Activated naive CD4-positive, alpha-beta T cell treated with anti-CD3 and anti-CD28 coated beads for 36 hours (primary cell): ENCODE measurements around the gene TWF2. TPM values are rescaled to one million over a fixed set of nuclear protein-coding genes. Genes with fewer than 3 reads are reported as not detected.

ENCODE experiments used
- CTCF ChIA-PET: fragments of 350-600 bp; sonication (Branson Sonifier 250); formaldehyde crosslinking; loops from one replicate; lab custom pipeline; 2021; ENCODE audit warnings: antibody characterized with exemption; lab: Charles Lee
- DNase-seq: peaks from one replicate; pipeline ENCODE4 v3.0.0-alpha.2; 2020
- H3K27ac Mint-ChIP-seq: one replicate; pipeline ENCODE4 v1.8.0; 2021; ENCODE audit warnings: mild to moderate bottlenecking, mixed read lengths
- H3K27me3 Mint-ChIP-seq: one replicate; pipeline ENCODE4 v1.8.0; 2021; ENCODE audit warnings: low read depth, mixed read lengths
- H3K36me3 Mint-ChIP-seq: one replicate; pipeline ENCODE4 v1.8.0; 2021; ENCODE audit warnings: low read depth, mixed read lengths
- H3K4me1 Mint-ChIP-seq: one replicate; pipeline ENCODE4 v1.8.0; 2021; ENCODE audit warnings: low read depth, mixed read lengths
- H3K4me3 Mint-ChIP-seq: one replicate; pipeline ENCODE4 v1.8.0; 2021; ENCODE audit warnings: mild to moderate bottlenecking, moderate library complexity, mixed read lengths
- H3K9me3 Mint-ChIP-seq: one replicate; pipeline ENCODE4 v1.8.0; 2021; ENCODE audit warnings: mixed read lengths
- intact Hi-C: fragments of 100-400 bp; cut with micrococcal nuclease; formaldehyde crosslinking; loops from one replicate; pipeline ENCODE4 v1.15.1; 2023
- total RNA-seq, 2 experiments: library from RNA; stranded (reverse); gene quantifications; one replicate each; pipeline ENCODE4 v1.2.3, GENCODE V29; 2021

The TWF2 gene
- total RNA-seq, 2 experiments from 2014 or later: 89.1 to 91.3 TPM

GRCh38 chr3:52228751-52229291 is 10.1 kb downstream of the TWF2 start:
- H3K4me1 Mint-ChIP-seq: peaks cover 47% of the 10 kb centered on the region
- DNase-seq: no peak
- CTCF ChIA-PET: interaction anchor here (0.7 to 5.3 kb wide), 3 partner anchors 7 to 99 kb away, joined by 3 to 76 read pairs (median 4); no protein-coding TSS in a partner anchor
- H3K27ac Mint-ChIP-seq: no peak overlapping the region
- no peaks in the 10 kb centered on the region for H3K9me3 Mint-ChIP-seq
- no peak overlapping the region for H3K4me3 Mint-ChIP-seq
- peaks cover 20% of the 10 kb centered on the region for H3K36me3 Mint-ChIP-seq
- H3K27me3 Mint-ChIP-seq: no peaks in the 10 kb centered on the region
- intact Hi-C loops: loop anchor here (10.0 kb wide), 1 partner anchor 174 kb away; the partner anchor contains the start of gene DUSP7

DNA sequence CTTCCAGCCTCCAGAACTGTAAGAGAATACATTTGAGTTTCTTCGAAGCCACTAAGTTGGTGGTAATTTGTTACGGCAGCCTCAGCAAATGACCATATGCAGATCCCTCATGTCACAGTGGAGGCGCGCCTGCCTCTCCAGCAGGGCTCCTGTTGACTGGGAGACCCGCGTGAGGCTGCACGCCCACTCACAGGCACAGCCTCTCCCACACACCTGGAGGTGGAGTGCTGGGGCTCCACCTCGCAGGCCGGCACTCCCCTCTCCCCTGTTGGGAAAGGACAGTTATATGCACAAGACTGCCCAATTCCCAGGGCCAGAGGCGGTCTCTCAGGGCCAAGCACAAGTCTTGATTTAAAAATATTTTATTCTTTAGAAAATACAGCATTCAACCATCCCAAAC is 10.7 kb downstream of the TWF2 start:
- intact Hi-C loops: loop anchor here (10.0 kb wide), 1 partner anchor 173 kb away; the partner anchor contains the start of gene DUSP7
- no peaks in the 10 kb centered on the region for H3K9me3 Mint-ChIP-seq
- H3K4me3 Mint-ChIP-seq: no peak overlapping the region
- H3K27me3 Mint-ChIP-seq: no peaks in the 10 kb centered on the region
- peaks cover 49% of the 10 kb centered on the region for H3K4me1 Mint-ChIP-seq
- CTCF ChIA-PET: interaction anchor here (0.7 to 5.3 kb wide), 3 partner anchors 6 to 100 kb away, joined by 4 to 76 read pairs (median 4); no protein-coding TSS in a partner anchor
- no peak for DNase-seq
- H3K27ac Mint-ChIP-seq: no peak overlapping the region
- H3K36me3 Mint-ChIP-seq: peaks cover 19% of the 10 kb centered on the region

- DNase-seq: peak; percentile 5
- Mint-ChIP-seq H3K27me3 (no peaks in the 10 kb centered on the region), H3K4me1 (peaks cover 50% of the 10 kb centered on the region), H3K27ac (peak overlapping the region; percentile 71), H3K36me3 (peaks cover 19% of the 10 kb centered on the region), H3K9me3 (no peaks in the 10 kb centered on the region), H3K4me3 (no peak overlapping the region)
- CTCF ChIA-PET: interaction anchor here (1.0 to 14.1 kb wide), 4 partner anchors 10 to 112 kb away, joined by 3 to 314 read pairs (median 4); no protein-coding TSS in a partner anchor
- intact Hi-C loops: loop anchor here (10.0 kb wide), 1 partner anchor 173 kb away; the partner anchor contains the start of gene DUSP7
These were observed 11.2 kb downstream of the TWF2 start for GRCh38 chr3:52227766-52228165.

DNA sequence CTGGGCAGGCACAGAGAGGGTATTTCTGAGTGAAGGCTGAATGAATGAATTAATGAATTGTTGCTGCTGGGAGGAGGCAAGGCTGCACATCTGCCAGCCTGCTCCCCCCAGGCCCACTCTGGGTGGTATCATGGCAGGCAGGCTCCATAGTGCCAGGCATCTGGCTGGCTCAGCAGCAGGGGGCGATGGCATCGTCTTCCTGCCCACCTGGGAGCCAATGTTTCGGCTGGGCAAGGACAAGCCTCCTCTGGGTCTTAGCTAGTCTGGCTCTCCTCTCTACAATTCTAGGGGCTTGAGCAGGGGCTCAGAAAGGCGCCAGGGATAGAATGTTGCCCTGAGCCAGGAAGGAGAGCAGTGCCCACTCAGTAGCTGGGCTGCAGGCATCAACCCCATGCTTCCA is 11.8 kb downstream of the TWF2 start:
- no peak overlapping the region for H3K4me3 Mint-ChIP-seq
- DNase-seq: peak; percentile 26
- H3K27ac Mint-ChIP-seq: peak overlapping the region; percentile 71
- H3K36me3 Mint-ChIP-seq: peaks cover 17% of the 10 kb centered on the region
- peaks cover 53% of the 10 kb centered on the region for H3K4me1 Mint-ChIP-seq
- intact Hi-C loops: loop anchor here (10.0 kb wide), 1 partner anchor 172 kb away; the partner anchor contains the start of gene DUSP7
- H3K27me3 Mint-ChIP-seq: no peaks in the 10 kb centered on the region
- CTCF ChIA-PET: interaction anchor here (0.6 to 14.1 kb wide), 11 partner anchors 10 to 113 kb away, joined by 3 to 314 read pairs (median 3); no protein-coding TSS in a partner anchor
- no peaks in the 10 kb centered on the region for H3K9me3 Mint-ChIP-seq

- intact Hi-C loops: loop anchor here (10.0 kb wide), 1 partner anchor 172 kb away; the partner anchor contains the start of gene DUSP7
- no peaks in the 10 kb centered on the region for H3K9me3 Mint-ChIP-seq
- peak overlapping the region; percentile 42 for H3K4me3 Mint-ChIP-seq
- peaks cover 12% of the 10 kb centered on the region for H3K36me3 Mint-ChIP-seq
- peak overlapping the region; percentile 71 for H3K27ac Mint-ChIP-seq
- H3K27me3 Mint-ChIP-seq: no peaks in the 10 kb centered on the region
- CTCF ChIA-PET: interaction anchor here (0.6 to 14.1 kb wide), 11 partner anchors 11 to 114 kb away, joined by 3 to 314 read pairs (median 4); partner anchors contain the start of genes GLYCTK and WDR82
- peaks cover 54% of the 10 kb centered on the region for H3K4me1 Mint-ChIP-seq
- peak; percentile 12 for DNase-seq
These were observed 12.6 kb downstream of the TWF2 start for GRCh38 chr3:52226229-52226817.

GRCh38 chr3:52225452-52226228 is 13.3 kb downstream of the TWF2 start, which contains the start of gene TLR9:
Gene TLR9, minus strand, starts transcription at chr3:52225645. Its CDS starts 116 bp downstream, at chr3:52225529.
- CTCF ChIA-PET: interaction anchor here (0.6 to 14.1 kb wide), 9 partner anchors 12 to 232 kb away, joined by 3 to 314 read pairs (median 4); partner anchors contain the start of genes GLYCTK and WDR82
- H3K27ac Mint-ChIP-seq: peak within 1 kb of the TSS; percentile 71
- peaks cover 8% of the 10 kb centered on the region for H3K36me3 Mint-ChIP-seq
- peak within 1 kb of the TSS; percentile 42 for H3K4me3 Mint-ChIP-seq
- no peaks in the 10 kb centered on the region for H3K27me3 Mint-ChIP-seq
- H3K4me1 Mint-ChIP-seq: peaks cover 61% of the 10 kb centered on the region
- intact Hi-C loops: loop anchor here (10.0 kb wide), 1 partner anchor 171 kb away; the partner anchor contains the start of gene DUSP7
- peak; percentile 70 for DNase-seq
- H3K9me3 Mint-ChIP-seq: no peaks in the 10 kb centered on the region

DNA sequence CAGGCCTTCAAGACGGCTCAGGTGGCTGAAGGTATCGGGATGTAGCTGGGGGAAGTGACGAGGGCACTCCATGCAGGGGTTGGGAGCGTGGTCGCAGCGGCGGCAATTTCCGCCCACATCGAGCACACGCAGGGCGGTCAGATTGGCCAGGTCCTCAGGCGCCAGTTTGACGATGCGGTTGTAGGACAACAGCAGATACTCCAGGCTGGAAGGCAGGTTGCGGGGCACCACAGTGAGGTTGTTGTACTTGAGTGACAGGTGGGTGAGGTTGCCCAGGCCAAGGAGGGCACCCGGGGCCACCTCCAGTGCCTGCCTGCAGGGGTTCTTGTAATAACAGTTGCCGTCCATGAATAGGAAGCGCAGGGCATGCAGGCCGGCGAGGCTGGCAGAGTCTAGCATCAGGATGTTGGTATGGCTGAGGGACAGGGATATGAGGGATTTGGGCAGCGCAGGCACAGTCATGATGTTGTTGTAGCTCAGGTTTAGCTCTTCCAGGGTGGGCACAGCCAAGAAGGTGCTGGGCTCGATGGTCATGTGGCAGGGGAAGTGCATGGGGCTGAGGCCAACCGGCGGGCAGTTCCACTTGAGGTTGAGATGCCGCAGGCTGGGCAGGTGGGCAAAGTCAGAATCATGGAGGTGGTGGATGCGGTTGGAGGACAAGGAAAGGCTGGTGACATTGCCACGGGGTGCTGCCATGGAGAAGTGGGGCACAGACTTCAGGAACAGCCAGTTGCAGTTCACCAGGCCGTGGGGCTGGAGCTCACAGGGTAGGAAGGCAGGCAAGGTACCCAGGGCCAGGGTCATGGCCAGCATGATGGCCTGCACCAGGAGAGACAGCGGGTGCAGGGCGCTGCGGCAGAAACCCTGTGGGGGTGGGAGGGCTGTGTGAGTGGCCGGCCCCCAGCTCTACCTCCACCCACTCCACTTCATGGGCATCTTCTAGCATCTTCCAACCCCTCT is 15.2 kb downstream of the TWF2 start:
- Mint-ChIP-seq H3K4me1 (peaks cover 72% of the 10 kb centered on the region), H3K9me3 (no peaks in the 10 kb centered on the region), H3K27me3 (no peaks in the 10 kb centered on the region), H3K36me3 (no peaks in the 10 kb centered on the region), H3K4me3 (no peak overlapping the region), H3K27ac (peak overlapping the region; percentile 53)
- CTCF ChIA-PET: interaction anchor here (0.6 to 14.1 kb wide), 8 partner anchors 7 to 188 kb away, joined by 3 to 314 read pairs (median 8); partner anchors contain the start of gene TWF2
- peak; percentile 3 for DNase-seq
- intact Hi-C loops: loop anchor here (10.0 kb wide), 1 partner anchor 169 kb away; the partner anchor contains the start of gene DUSP7

DNA sequence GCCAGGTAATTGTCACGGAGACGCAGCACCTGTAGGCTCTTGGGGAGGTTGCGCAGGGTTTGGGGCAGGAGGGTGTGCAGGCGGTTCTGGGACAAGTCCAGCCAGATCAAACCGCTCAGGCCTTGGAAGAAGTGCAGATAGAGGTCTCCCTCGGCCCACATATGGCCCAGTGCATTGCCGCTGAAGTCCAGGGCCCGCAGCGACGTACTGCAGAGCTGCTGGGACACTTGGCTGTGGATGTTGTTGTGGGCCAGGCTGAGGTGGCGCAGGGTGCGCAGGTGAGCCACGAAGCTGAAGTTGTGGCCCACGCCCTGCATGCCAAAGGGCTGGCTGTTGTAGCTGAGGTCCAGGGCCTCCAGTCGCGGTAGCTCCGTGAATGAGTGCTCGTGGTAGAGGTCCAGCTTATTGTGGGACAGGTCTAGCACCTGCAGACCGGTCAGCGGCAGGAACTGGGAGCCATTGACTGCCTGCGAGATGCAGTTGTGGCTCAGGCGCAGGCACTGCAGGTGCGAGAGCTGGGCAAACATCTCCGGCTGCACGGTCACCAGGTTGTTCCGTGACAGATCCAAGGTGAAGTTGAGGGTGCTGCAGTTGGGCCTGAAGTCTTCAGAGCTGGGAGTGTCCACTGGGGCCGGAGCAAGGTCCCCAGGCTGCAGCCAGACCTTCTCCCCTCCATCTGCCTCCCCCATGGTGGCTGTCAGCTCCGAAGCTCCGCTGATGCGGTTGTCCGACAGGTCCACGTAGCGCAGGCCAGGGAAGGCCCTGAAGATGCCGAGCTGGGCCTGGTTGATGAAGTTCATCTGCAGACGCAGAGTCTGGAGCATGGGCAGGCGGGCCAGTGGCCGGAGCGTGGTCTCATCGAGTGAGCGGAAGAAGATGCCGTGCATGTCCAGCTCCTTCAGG is 16.4 kb downstream of the TWF2 start:
- CTCF ChIA-PET: interaction anchor here (0.5 to 14.1 kb wide), 13 partner anchors 8 to 224 kb away, joined by 3 to 314 read pairs (median 4); partner anchors contain the start of genes GLYCTK and TWF2
- Mint-ChIP-seq H3K27me3 (no peaks in the 10 kb centered on the region), H3K36me3 (no peaks in the 10 kb centered on the region), H3K4me1 (peaks cover 82% of the 10 kb centered on the region), H3K4me3 (peak overlapping the region; percentile 65), H3K27ac (peak overlapping the region; percentile 71), H3K9me3 (no peaks in the 10 kb centered on the region)
- peak; percentile 4 for DNase-seq
- intact Hi-C loops: loop anchor here (10.0 kb wide), 1 partner anchor 168 kb away; the partner anchor contains the start of gene DUSP7

DNA sequence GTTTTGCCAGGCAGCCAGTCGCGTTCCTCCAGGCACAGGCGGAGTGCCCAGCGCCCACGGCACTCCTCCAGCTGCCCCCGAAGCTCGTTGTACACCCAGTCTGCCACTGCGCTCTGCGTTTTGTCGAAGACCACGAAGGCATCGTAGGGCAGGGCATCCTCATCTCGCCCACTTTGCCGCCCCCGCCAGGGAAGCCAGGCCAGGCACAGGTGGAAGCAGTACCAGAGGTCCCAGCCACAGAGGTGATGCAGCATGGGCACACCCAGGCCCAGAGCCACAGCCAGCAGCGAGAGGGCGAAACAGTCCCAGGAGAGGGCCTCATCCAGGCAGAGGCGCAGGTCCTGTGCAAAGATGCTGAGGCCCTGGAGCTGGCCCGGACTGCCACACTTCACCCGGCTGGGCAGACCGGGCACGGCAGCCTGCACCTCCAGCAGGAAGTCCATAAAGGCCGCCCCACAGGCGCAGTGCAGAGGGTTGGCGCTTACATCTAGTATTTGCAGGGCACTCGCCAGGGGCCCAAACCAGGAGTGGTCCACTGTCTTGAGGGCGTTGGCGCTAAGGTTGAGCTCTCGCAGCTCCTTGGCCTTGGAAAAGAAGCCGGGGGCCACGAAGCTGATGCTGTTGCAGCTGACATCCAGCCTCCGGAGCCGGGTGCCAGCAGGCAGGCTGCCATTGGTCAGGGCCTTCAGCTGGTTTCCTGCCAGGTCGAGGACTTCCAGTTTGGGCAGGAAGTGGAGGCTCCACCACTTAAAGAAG is 17.2 kb downstream of the TWF2 start:
- no peaks in the 10 kb centered on the region for H3K27me3 Mint-ChIP-seq
- H3K27ac Mint-ChIP-seq: peak overlapping the region; percentile 71
- H3K4me1 Mint-ChIP-seq: peaks cover 88% of the 10 kb centered on the region
- intact Hi-C loops: loop anchor here (2.0 to 10.0 kb wide), 2 partner anchors 167 to 225 kb away; partner anchors contain the start of gene DUSP7
- peak; percentile 80 for DNase-seq
- no peaks in the 10 kb centered on the region for H3K9me3 Mint-ChIP-seq
- H3K4me3 Mint-ChIP-seq: peak overlapping the region; percentile 65
- CTCF ChIA-PET: interaction anchor here (0.5 to 14.1 kb wide), 29 partner anchors 9 to 280 kb away, joined by 3 to 314 read pairs (median 5); partner anchors contain the start of genes ABHD14B, ACY1, ALAS1 and GLYCTK
- H3K36me3 Mint-ChIP-seq: no peaks in the 10 kb centered on the region
